Measurements from ENCODE around the gene NCKAP1. TPM values are rescaled to one million over a fixed set of nuclear protein-coding genes. Genes with fewer than 3 reads are reported as not detected.

The NCKAP1 gene
- total RNA-seq, 2 donors from 2014 or later, result 128 to 136 TPM

- Histone ChIP-seq H3K27me3 (ENCODE audit: control insufficient read depth, insufficient read depth, low read length, poor library complexity, severe bottlenecking) (no peaks in the 10 kb centered on the region), H3K9me3 (ENCODE audit: control insufficient read depth, low read length) (no peaks in the 10 kb centered on the region), H3K4me1 (ENCODE audit: control insufficient read depth, insufficient read depth, low read length) (no peaks in the 10 kb centered on the region), H3K4me3 (ENCODE audit: low read length) (no peak overlapping the region), H3K9ac (ENCODE audit: extremely low read depth, low read length, poor library complexity, severe bottlenecking) (no peak overlapping the region), H3K36me3 (ENCODE audit: control insufficient read depth, insufficient read depth, low read length) (peaks cover 9% of the 10 kb centered on the region), H3K27ac (ENCODE audit: low read depth, low read length) (no peak overlapping the region)
- Mint-ChIP-seq H3K9me3 (no peaks in the 10 kb centered on the region), H3K27me3 (ENCODE audit: insufficient read depth) (no peaks in the 10 kb centered on the region), H3K27ac (no peak overlapping the region), H3K4me1 (peaks cover 19% of the 10 kb centered on the region), H3K36me3 (ENCODE audit: low read depth) (peaks cover 11% of the 10 kb centered on the region), H3K4me3 (no peak overlapping the region)
- no peak for DNase-seq
- no peak for TF ChIP-seq CTCF (conservative IDR thresholded peaks at IDR 0.05)
These were observed 10.1 kb downstream of the NCKAP1 start for GRCh38 chr2:183028108-183028507.

GRCh38 chr2:183027443-183027842 lies 10.8 kb downstream of the NCKAP1 start:
- TF ChIP-seq CTCF (conservative IDR thresholded peaks at IDR 0.05), result no peak
- no peaks in the 10 kb centered on the region for H3K27me3 ChIP-seq (ENCODE audit: control insufficient read depth, insufficient read depth, low read length, poor library complexity, severe bottlenecking)
- no peak overlapping the region for H3K4me3 ChIP-seq (ENCODE audit: low read length)
- DNase-seq, result no peak
- Mint-ChIP-seq H3K27ac (no peak overlapping the region), H3K4me1 (peaks cover 16% of the 10 kb centered on the region), H3K9me3 (no peaks in the 10 kb centered on the region), H3K27me3 (ENCODE audit: insufficient read depth) (no peaks in the 10 kb centered on the region), H3K4me3 (no peak overlapping the region), H3K36me3 (ENCODE audit: low read depth) (peaks cover 18% of the 10 kb centered on the region)
- H3K4me1 ChIP-seq (ENCODE audit: control insufficient read depth, insufficient read depth, low read length), result no peaks in the 10 kb centered on the region
- H3K9ac ChIP-seq (ENCODE audit: extremely low read depth, low read length, poor library complexity, severe bottlenecking), result no peak overlapping the region
- H3K9me3 ChIP-seq (ENCODE audit: control insufficient read depth, low read length), result no peaks in the 10 kb centered on the region
- 92% methylated on average over 1 of the region's 1 CpG; no CpG with 5 or more reads in 1 of the 2 experiments for WGBS, 2 experiments (ENCODE audit: insufficient coverage in 1 of 2, insufficient read length in 1 of 2)
- H3K27ac ChIP-seq (ENCODE audit: low read depth, low read length), result no peak overlapping the region
- peaks cover 16% of the 10 kb centered on the region for H3K36me3 ChIP-seq (ENCODE audit: control insufficient read depth, insufficient read depth, low read length)

GRCh38 chr2:183026424-183026823 lies 11.8 kb downstream of the NCKAP1 start:
- TF ChIP-seq CTCF (conservative IDR thresholded peaks at IDR 0.05), result no peak
- H3K9ac ChIP-seq (ENCODE audit: extremely low read depth, low read length, poor library complexity, severe bottlenecking), result no peak overlapping the region
- DNase-seq, result no peak
- Mint-ChIP-seq H3K27ac (no peak overlapping the region), H3K4me3 (no peak overlapping the region), H3K36me3 (ENCODE audit: low read depth) (peaks cover 28% of the 10 kb centered on the region), H3K4me1 (peaks cover 11% of the 10 kb centered on the region), H3K27me3 (ENCODE audit: insufficient read depth) (no peaks in the 10 kb centered on the region), H3K9me3 (peaks cover 1% of the 10 kb centered on the region)
- H3K9me3 ChIP-seq (ENCODE audit: control insufficient read depth, low read length), result no peaks in the 10 kb centered on the region
- 100% methylated on average over 2 of the region's 2 CpGs; no CpG with 5 or more reads in 1 of the 2 experiments for WGBS, 2 experiments (ENCODE audit: insufficient coverage in 1 of 2, insufficient read length in 1 of 2)
- H3K36me3 ChIP-seq (ENCODE audit: control insufficient read depth, insufficient read depth, low read length), result peaks cover 26% of the 10 kb centered on the region
- no peak overlapping the region for H3K27ac ChIP-seq (ENCODE audit: low read depth, low read length)
- H3K4me3 ChIP-seq (ENCODE audit: low read length), result no peak overlapping the region
- no peaks in the 10 kb centered on the region for H3K27me3 ChIP-seq (ENCODE audit: control insufficient read depth, insufficient read depth, low read length, poor library complexity, severe bottlenecking)
- no peaks in the 10 kb centered on the region for H3K4me1 ChIP-seq (ENCODE audit: control insufficient read depth, insufficient read depth, low read length)
